GM12864 (cell line): Measurements from ENCODE around the gene FCN3.

Experiments
- DNase-seq: peaks from one replicate; pipeline ENCODE4 v3.0.0-alpha.2; 2011; ENCODE audit warnings: low read depth
- H3K4me3 ChIP-seq: 2 replicates; pipeline ENCODE4 v1.5.1; 2011; ENCODE audit warnings: mild to moderate bottlenecking, low read depth, low read length, control low read depth
- CTCF ChIP-seq: IDR thresholded peaks from 2 replicates; pipeline ENCODE4 v1.5.1; 2011; ENCODE audit warnings: low read depth, mild to moderate bottlenecking, moderate library complexity, low read length, control low read depth, inconsistent platforms; ENCODE audit errors: missing control alignments

The FCN3 gene

DNA sequence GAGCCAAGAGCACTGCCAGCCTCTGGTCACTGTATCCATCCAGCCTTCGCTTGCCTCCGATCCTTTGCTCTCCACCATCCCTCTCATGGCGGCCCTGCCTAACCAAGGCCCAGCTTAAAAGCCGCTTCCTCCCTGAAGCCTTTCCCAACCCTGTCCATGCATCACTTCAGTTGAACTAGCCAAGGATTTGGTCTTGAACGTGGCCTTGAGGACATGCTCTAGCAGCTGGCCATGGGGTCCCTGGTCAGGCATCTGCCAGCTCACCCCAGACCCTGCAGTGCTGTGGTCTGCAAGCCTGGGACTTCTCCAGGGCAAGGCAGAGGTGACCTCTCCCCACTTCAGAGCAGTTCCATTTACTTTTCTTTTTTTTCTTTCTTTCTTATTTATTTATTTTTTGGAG, 37.9 kb downstream of the FCN3 start:
- TF ChIP-seq CTCF, result no peak
- no peak for DNase-seq

DNA sequence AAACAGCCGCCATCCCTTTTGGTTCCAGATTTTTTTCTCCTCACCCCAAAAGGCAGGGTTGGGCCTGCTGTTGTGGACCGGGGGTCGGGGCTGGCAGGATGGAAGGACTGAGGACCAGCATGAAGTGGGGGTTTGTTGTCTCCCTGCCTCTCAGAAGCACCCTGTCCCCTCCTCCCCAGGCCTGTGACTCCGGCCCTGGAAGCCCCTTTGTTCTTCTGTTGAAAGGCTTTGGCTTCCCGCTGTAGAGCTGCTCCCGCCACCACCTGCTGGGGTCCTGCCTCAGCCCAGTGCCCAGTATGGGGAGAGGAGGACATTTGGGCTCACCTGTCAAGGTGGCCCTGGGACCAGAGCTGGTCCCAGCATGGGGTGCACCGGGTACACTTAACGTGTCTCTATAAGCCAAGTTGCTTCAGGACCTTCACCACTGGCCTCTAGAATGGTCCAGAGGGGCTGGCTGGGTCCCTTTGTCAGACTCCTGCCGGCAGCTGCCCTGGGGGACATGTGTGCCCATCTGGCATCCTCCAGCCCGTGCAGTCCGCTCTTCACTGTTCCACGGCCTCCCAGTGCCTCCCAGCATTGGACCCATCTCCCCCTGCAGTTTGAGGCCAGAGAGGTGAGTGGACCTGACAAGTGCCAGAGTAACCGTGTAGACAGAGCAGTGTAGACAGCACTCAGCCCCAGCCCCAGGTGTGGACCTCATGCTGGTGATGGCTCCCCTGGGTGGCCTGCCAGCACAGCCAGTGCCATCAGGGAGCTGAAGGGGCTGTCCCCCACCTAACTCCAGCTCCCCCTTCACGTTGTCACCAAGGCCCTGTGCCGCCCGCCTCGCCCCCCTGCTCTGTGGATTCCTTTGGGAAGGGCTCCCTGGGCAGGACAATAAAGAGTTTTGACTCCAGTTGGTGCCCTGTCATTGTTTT, 38.9 kb downstream of the FCN3 start:
- no peak for TF ChIP-seq CTCF
- DNase-seq, result no peak
- no peak overlapping the region for H3K4me3 ChIP-seq

More for the DNA sequence above, 37.9 kb downstream of the FCN3 start:
- no peak overlapping the region for H3K4me3 ChIP-seq

DNA sequence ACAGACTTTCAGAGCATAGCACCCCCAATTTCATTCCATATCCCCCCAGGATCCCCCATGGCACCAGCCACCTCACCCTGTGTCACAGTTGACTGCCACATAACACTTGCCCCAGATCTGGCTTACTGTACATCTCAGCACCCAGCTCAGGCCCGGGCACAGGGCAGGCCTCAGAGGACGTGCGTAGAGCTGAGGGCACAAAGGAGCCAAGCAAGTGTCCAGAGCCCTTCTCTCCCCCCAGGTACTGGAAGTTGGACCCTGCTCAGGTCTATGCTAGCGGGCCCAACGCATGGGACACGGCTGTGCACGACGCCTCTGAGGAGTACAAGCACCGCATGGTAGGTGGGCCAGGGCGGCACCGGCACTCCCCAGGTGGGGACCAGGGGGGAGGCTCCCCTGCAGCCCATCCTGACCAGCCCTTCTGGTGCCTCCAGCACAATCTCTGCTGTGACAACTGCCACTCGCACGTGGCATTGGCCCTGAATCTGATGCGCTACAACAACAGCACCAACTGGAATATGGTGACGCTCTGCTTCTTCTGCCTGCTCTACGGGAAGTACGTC, 40.8 kb downstream of the FCN3 start:
- no peak for DNase-seq
- TF ChIP-seq CTCF, result no peak
- no peak overlapping the region for H3K4me3 ChIP-seq

DNA sequence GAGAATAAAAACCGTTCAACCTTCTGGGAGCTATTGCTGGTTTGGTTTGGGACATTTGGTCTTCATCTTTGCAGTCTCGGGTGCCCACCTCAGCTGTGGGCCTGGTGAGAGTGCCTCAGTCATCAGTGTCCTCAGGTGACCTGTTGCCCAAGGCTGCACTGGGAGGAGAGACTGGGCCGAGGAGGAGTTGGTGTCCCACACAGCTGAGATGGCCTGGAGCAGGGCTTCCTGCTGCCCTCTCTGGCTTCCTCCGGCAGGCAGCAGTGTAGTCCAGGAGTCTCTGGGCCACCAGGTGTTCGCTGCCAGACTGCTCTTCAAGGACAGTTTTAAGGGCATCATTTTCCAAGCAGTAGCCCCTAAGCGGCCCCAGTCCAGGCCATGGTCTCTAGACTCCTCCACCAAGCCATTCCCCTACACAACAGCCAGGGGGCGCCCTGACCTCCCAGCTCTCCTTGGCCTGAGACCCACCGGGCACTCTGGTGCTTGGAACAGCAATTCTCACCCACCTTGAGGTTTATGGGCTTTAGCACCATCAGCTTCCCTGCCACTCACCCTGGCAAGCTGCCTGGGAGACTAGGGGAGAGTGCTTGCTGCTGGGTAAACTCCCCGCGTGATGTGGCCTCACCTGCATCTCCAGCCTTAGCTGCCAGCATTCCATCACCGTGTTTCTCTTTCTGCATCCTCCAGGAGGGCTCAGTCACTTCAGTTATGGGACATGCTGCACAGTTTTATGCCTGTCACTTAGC, 41.9 kb downstream of the FCN3 start:
- peak; percentile 90 for TF ChIP-seq CTCF
- no peak for DNase-seq
- H3K4me3 ChIP-seq, result no peak overlapping the region

DNA sequence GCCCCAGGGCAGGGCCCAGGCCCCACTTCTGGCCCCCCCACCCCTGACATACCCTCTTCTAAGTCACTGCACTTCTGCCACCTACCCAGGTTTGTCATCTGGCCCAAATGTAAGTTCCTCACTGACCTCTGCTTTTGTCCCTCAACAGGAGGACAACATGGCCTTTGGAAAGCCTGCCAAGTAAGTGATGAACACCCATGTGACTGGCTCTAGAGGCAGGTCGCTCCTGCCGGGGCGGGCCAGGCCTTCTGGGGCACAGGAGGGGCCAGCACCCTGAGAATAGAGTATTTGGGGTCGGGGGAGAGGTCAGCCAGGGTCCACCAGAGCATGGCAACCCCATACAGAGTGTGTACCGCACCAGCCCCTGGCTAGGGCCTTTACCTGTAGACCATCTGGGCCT, 42.7 kb downstream of the FCN3 start:
- no peak for TF ChIP-seq CTCF
- H3K4me3 ChIP-seq, result no peak overlapping the region
- no peak for DNase-seq

DNA sequence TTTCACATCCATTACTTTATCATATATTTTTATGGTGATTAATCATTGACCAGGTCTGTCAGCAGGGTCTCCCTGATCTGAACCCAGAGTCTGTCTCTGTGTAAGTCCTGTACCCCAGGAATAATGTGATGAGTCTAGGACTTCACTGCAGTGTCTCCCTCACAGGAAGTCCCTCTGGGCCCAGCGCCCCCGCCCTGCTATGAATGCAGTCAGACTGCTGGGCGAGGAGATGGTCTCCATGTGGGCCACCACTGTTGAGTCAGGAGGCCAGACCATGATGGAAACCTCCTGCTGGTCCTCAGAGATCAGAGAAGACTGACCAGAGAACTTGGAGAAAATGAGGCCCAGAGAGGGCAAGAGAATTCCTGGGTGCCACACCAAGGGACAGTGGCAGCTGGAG, 43.2 kb downstream of the FCN3 start:
- no peak for TF ChIP-seq CTCF
- no peak overlapping the region for H3K4me3 ChIP-seq
- DNase-seq, result no peak
